LNCAP (cell line): ENCODE measurements around the gene CYP19A1.
A peak's percentile ranks its signal among the peaks of the same experiment; 100 is the strongest.

Source experiments
- CTCF ChIP-seq: fragments of 450-650 bp; IDR thresholded peaks from 2 replicates; pipeline ENCODE4 v1.5.1; 2017; ENCODE audit warnings: mild to moderate bottlenecking

Gene CYP19A1

GRCh38 chr15:51338496-51338895, at the start of gene CYP19A1:
TSS of gene CYP19A1 (minus strand) at chr15:51338596. CDS start at chr15:51242912, 95,684 bp downstream.
- no peak for TF ChIP-seq CTCF

GRCh38 chr15:51387699-51388041, 49.3 kb upstream of the CYP19A1 start:
- no peak for TF ChIP-seq CTCF

- TF ChIP-seq CTCF: no peak
Observed at GRCh38 chr15:51386960-51387698, 48.7 kb upstream of the CYP19A1 start.

GRCh38 chr15:51386486-51386885, 48.1 kb upstream of the CYP19A1 start:
- TF ChIP-seq CTCF: no peak

- no peak for TF ChIP-seq CTCF
Observed at GRCh38 chr15:51386029-51386428, 47.6 kb upstream of the CYP19A1 start.

GRCh38 chr15:51382787-51383186, 44.4 kb upstream of the CYP19A1 start:
- TF ChIP-seq CTCF: peak; percentile 60

- peak; percentile 97 for TF ChIP-seq CTCF
Observed at GRCh38 chr15:51380999-51381806, 42.8 kb upstream of the CYP19A1 start.
